GM18498 (cell line): Measurements from ENCODE around the gene FADD.

Experiments
- ATAC-seq: cut with Tn5 transposase; IDR thresholded peaks from one replicate; pipeline ENCODE4 v1.9.1; 2021; ENCODE audit warnings: mild to moderate bottlenecking, moderate library complexity; ENCODE audit not compliant: unreplicated experiment

The FADD gene

DNA sequence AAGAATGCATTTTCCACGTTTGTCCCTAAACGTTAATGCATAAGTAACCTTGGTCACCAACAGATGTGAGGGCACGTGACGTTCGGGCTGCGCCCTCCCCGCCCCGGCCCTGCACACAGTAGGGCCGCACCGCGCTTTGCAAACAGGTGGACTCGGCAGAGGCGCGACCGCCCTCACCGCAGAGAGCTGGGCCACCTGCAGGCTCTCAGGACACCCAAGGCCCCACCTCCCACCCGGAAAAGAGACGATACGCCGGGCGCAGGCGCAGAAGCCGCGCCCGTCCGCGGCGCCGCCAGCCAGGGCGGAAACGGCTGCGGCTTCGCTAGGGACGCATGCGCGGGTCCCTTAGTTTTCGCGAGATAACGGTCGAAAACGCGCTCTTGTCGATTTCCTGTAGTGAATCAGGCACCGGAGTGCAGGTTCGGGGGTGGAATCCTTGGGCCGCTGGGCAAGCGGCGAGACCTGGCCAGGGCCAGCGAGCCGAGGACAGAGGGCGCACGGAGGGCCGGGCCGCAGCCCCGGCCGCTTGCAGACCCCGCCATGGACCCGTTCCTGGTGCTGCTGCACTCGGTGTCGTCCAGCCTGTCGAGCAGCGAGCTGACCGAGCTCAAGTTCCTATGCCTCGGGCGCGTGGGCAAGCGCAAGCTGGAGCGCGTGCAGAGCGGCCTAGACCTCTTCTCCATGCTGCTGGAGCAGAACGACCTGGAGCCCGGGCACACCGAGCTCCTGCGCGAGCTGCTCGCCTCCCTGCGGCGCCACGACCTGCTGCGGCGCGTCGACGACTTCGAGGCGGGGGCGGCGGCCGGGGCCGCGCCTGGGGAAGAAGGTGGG is at the start of gene FADD:
Gene FADD (plus strand): TSS at position 377 of the 831 bp plus-strand sequence. CDS start 164 bp downstream, at position 541.
- ATAC-seq: peak; percentile 83

DNA sequence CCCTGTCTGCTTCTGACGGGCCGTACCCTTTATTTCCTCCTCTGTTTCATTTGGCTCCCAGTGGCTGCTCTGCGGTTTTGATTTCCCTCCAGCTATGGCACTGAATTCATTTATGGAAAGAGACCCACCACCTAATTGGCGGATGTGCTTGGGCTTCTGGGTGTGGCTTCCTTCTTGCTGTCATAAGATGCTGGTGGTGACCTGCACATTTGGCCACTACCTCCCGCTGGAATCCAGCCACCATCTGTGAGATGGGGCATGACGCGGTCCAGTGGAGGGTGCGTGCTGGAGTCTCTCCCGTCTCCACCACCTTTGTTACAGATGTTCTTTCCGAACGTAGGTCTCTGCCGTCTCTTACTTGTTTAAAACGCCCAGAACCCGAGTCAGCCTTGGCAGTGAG is 47.7 kb upstream of the FADD start:
- ATAC-seq: no peak

- ATAC-seq: no peak
Measured at GRCh38 chr11:70156291-70157037, 46.6 kb upstream of the FADD start.

DNA sequence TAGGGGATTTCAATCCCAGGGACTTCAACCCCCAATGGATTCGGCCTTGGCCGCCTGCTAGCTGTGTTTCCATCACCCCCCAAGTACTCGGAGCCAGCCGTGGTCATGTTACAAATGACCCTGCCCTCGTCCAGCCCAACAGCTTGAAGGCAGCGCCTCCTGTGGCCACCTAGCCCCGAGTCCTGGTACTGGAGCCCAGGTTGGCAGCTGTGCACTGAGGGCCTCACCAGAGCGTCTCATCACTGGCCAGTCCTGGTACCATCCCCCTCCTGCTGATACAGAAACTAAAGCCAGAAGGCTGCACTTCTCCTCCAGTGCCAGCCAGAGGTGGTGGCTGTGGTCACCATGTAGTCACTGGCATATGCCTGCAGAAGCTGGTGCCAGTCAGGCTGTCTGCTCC is 44.9 kb upstream of the FADD start:
- no peak for ATAC-seq

DNA sequence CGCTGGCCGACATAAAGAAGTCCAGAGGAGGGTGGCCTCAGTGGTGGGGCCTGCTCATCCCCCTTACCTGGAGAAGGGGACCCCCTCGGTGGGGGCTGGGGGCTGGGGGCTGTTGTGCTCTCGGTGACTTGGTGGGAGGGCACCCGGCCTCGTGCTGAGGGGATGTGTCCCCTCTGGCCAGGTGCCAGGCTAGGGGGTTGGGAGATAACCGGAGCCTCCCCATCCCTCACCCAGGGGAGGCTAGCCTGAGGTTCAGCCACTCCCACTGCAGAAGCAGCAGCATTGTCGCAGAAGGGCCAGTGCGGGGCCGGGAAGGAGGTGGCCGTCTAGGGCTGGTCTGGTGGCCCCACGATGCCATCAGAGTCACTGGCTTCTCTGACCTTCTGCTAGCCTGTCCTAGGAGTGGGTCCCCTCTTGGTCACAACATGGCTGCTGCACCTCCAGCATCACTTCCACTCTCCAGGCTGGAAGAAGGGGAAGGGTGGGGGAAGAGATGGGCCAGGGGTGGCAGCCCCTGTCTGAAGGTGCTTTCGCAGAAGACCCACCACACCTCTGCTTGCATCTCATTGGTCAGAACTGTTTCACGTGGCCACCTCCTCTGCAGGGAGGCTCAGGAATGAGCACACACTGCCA is 44.2 kb upstream of the FADD start:
- no peak for ATAC-seq

DNA sequence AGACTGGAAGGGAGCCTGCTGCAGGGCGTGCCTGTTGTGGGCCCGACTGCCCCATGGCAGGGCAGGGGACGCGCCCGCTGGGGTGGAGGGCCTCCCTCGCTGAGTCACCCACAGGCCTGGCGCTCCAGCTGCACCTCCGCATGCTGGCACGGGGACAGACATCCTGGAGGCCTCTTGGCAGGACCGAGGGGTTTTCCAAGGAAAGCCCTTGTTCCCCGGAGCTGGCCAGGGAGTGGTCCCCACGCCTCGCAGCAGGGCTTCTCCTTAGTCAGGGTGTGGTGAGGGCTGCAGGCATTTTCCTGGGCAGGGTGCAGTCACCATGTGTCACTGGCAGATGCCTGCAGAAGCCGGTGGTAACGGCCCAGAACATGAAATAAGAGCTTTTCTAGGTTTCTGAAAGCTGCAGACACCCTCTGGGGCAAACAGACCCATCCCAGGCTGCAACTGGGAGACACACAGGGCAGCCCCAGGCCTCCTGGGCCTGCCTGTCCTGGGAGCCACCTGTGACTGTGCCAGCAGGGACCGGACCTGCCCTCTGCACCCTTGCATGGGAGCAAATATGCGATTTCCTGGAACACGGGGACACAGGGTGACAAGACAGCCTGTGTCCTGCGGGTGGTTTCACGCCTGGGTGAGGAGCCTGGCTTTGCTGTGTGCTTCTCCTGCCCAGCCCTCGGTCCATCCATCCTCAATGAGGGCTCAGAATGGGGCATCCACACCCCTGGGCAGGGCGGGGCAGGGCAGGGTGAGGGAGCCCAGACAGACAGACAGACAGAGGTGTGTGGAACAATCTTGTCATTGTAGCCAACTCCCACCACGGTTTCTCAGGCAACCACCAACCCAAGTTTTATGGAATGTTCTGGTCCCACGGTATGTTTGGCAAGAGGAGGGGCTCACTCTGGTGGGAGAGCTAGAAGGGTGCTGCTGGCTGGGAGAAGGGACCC is 43.2 kb upstream of the FADD start:
- no peak for ATAC-seq

- ATAC-seq: no peak
Measured at GRCh38 chr11:70161043-70161625, 42.0 kb upstream of the FADD start.

DNA sequence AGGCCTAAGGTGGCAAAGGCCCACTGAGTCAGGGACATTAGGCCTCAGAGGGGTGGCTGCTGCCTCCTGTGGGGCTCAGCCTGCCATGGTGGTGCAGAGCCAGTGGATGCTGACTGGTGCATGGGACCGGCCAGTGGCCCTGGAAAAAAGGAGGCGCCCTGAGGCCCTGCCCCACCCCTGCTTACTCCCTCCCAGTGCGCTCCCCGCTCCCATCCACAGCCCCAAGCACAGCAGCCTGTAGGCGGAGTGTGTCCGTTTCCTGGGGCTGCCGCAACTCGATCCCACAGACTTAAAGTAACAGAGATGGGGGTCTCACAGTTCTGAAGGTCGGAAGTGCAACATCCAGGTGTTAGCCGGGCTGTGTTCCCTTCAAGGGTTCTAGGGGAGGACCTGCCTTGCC is 38.4 kb upstream of the FADD start:
- ATAC-seq: no peak

DNA sequence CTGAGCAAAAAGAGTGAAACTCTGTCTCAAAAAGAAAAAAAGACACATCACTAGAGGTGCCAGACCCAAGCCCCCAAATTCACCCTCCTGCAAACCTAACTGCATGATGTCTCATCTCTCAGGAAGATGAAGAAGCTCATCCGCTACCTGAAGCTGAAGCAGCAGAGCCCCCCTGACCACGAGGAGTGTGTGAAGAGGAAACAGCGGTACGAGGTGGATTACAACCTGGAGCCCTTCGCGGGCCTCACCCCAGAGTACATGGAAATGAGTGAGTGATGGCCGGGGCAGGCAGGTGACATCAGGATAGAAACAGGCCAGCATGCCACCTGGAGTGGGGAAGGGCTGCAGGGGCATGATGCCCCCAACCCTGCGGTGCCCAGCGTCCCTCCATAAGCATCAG is 36.0 kb upstream of the FADD start:
- no peak for ATAC-seq

GRCh38 chr11:70167723-70168404 is 35.2 kb upstream of the FADD start:
- no peak for ATAC-seq

DNA sequence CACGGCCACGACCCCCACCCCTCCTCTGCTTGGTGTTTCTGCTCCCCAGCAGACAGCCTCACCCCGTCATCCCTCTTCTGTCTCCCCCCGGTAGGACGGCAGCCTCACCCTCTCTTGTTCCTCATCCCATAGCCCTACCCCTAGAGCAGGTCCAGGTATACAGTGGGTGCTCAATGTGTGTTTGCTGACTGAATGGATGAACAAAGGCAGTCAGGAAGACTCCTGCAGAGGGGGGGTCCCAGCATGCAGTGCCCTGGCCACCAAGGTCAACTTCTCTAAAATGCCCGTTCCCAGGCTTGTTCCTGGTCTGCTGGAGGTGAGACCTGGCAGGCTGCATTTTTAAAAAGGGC is 34.7 kb upstream of the FADD start:
- no peak for ATAC-seq

GRCh38 chr11:70169127-70169526 is 34.0 kb upstream of the FADD start:
- no peak for ATAC-seq

- no peak for ATAC-seq
Measured at GRCh38 chr11:70169632-70170031, 33.5 kb upstream of the FADD start.

- ATAC-seq: no peak
Measured at GRCh38 chr11:70170596-70171210, 32.4 kb upstream of the FADD start.

DNA sequence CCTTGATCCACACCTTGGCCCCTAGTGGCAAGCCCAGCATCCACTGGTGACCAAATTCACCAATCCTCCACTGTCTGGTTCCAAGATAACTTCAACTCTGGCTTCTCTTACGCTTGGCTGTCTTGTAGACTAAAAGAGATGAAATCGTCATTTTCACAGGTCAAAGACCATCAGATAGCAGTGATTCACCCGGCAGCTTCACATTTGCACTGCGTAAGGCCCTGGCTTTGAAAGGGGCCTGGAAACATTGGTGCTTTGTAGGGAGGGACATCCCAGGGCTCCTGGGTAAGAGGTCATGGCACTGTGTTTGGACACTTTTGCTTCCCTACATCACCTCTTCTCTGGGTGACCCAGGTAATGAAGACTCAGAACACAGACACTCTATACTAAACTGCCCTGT is 30.1 kb upstream of the FADD start:
- ATAC-seq: no peak

DNA sequence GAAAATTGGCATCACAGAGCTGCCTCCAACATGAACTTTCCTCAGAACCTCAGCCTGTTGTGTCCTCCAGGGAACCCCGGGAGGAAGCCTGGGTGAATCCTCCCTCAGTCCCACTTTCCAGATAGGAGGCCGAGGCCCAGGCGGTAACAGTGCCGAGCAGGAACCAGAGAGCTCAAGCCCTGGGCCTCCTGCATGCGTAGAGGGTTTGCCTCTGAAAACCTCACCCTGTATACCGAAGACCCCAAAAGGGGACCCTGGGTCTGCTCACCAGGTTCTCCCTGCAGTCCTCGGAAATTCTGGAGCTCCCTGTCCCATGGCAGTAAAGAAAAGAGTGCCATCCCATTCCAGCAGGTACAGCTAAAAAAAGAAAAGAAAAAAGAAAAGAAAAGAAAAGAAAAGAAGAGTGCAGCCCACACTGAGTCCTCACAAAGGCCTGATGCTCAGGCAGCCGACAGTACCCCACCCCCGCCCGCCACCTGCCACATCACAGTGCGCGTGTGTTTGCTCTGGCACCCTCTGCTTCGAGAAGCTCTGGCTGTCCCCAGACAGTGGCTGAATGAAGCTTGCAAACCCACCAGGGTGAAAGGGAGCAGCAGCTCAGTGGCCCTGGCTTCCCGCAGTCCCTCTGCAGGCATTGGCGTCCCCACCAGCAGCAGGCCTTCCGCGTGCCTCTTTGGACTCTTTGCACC is 28.4 kb upstream of the FADD start:
- ATAC-seq: no peak

DNA sequence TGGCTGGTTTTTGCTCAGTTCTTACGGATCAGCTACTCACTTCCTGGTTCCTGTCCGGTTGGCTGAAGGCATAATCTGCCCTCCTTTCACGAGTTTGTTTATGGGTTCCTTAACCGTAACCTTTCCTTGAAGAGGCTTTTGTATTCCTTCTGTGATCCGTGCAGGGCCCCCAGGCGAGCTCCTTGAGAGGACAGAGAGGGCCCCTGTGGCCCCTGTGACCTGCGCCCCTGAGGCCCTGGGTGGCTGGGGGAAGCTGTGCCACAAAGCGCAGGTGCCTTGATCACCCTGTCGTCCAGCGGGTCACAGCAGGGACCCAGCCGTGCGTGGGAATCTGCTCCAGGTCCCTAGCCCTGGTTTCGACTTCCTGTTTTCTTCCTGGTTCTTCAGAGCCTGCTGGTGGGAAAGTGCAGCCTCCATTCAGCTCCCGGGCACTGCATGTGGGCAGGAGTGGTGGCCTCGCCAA is 27.8 kb upstream of the FADD start:
- no peak for ATAC-seq

GRCh38 chr11:70176940-70177689 is 26.0 kb upstream of the FADD start:
- no peak for ATAC-seq
